ENCODE measurements around the gene MYO5A.

Gene MYO5A

DNA sequence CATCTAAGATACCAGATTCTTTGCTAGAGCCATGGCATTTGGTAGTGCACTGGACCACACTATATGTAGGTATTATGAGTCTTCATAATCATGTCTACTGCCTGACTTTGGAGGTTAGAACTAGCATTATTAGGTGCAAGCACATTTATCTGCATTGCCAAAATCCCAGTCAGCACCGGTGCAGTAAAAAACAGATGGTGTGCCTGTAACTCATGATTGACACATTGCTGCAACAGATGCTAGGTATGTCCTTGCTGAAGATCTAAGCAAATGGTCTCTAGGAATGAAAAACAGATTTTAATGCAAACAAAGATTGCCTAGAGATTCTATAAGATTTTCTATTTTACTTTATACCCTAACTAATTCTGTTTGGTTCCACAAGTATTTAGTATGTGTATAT lies 47.7 kb downstream of the MYO5A start:
- ChIA-PET CTCF (no interaction called here), POLR2A (no interaction called here)
- TF ChIP-seq, protein P1, sequence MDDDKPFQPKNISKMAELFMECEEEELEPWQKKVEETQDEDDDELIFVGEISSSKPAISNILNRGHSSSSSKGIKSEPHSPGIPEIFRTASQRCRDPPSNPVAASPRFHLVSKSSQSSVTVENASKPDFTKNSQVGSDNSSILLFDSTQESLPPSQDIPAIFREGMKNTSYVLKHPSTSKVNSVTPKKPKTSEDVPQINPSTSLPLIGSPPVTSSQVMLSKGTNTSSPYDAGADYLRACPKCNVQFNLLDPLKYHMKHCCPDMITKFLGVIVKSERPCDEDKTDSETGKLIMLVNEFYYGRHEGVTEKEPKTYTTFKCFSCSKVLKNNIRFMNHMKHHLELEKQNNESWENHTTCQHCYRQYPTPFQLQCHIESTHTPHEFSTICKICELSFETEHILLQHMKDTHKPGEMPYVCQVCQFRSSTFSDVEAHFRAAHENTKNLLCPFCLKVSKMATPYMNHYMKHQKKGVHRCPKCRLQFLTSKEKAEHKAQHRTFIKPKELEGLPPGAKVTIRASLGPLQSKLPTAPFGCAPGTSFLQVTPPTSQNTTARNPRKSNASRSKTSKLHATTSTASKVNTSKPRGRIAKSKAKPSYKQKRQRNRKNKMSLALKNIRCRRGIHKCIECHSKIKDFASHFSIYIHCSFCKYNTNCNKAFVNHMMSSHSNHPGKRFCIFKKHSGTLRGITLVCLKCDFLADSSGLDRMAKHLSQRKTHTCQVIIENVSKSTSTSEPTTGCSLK (tag by site-specific recombination; IDR thresholded peaks at IDR 0.05): no peak
- TF ChIP-seq, protein P2, sequence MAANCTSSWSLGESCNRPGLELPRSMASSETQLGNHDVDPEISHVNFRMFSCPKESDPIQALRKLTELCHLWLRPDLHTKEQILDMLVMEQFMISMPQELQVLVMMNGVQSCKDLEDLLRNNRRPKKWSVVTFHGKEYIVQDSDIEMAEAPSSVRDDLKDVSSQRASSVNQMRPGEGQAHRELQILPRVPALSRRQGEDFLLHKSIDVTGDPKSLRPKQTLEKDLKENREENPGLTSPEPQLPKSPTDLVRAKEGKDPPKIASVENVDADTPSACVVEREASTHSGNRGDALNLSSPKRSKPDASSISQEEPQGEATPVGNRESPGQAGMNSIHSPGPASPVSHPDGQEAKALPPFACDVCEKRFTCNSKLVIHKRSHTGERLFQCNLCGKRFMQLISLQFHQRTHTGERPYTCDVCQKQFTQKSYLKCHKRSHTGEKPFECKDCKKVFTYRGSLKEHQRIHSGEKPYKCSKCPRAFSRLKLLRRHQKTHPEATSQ (tag by site-specific recombination; IDR thresholded peaks at IDR 0.05): no peak
- TF ChIP-seq ZNF354C (tag by site-specific recombination; IDR thresholded peaks at IDR 0.05; ENCODE audit: borderline replicate concordance, low read depth): no peak
- Histone ChIP-seq H3K9me3 (ENCODE audit: control insufficient read depth, insufficient read depth, low read depth, low read length) (no peaks in the 10 kb centered on the region), H3K4me3 (ENCODE audit: low read depth, low read length) (no peak overlapping the region), H3K4me1 (ENCODE audit: control insufficient read depth, insufficient read depth, low read length) (no peaks in the 10 kb centered on the region), H3K27ac (ENCODE audit: extremely low read depth, low read depth, low read length) (no peak overlapping the region), H3K36me3 (ENCODE audit: control insufficient read depth in 2 of 2, insufficient read depth in 1 of 2, low read length in 2 of 2) (no peaks in the 10 kb centered on the region)

DNA sequence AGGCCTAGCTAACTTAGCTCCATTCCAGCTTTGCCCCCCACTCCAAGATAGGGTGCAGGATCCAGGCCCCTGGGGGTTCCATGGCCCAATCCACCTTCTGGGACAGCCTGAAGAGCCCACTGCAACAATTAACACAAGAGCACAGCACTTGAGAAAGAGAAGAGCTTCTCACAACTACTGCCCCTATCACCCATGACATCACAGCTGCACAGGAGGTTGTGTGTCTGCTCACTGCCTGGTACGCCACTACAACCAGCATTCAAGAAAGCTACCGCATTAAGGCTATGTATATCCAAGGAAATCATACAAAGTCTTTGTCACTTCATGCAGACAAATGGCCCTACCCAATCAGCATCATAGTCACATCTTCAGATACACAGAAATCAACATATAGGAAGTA lies 62.0 kb downstream of the MYO5A start:
- H3K4me3 ChIP-seq (ENCODE audit: low read depth, low read length): no peak overlapping the region
- no peaks in the 10 kb centered on the region for H3K4me1 ChIP-seq (ENCODE audit: control insufficient read depth, insufficient read depth, low read length)
- POLR2A ChIA-PET: no interaction called here
- CTCF ChIA-PET: no interaction called here
- no peak overlapping the region for H3K27ac ChIP-seq (ENCODE audit: extremely low read depth, low read depth, low read length)
- H3K9me3 ChIP-seq (ENCODE audit: control insufficient read depth, insufficient read depth, low read depth, low read length): no peaks in the 10 kb centered on the region
- TF ChIP-seq ZNF19 (tag by site-specific recombination; IDR thresholded peaks at IDR 0.05; ENCODE audit: low read depth): no peak
- TF ChIP-seq ZNF571 (tag by site-specific recombination; IDR thresholded peaks at IDR 0.05): no peak
- TF ChIP-seq ZFP3 (tag by site-specific recombination; IDR thresholded peaks at IDR 0.05; ENCODE audit: low read depth): no peak
- TF ChIP-seq ZBTB48 (tag by site-specific recombination; IDR thresholded peaks at IDR 0.05): no peak
- no peak for TF ChIP-seq ZNF768 (tag by site-specific recombination; IDR thresholded peaks at IDR 0.05)
- no peak for TF ChIP-seq ZNF629 (tag by site-specific recombination; IDR thresholded peaks at IDR 0.05)
- no peak for TF ChIP-seq ZNF596 (tag by site-specific recombination; IDR thresholded peaks at IDR 0.05)
- TF ChIP-seq SCRT1 (tag by site-specific recombination; IDR thresholded peaks at IDR 0.05; ENCODE audit: borderline replicate concordance): no peak
- TF ChIP-seq, protein P3, sequence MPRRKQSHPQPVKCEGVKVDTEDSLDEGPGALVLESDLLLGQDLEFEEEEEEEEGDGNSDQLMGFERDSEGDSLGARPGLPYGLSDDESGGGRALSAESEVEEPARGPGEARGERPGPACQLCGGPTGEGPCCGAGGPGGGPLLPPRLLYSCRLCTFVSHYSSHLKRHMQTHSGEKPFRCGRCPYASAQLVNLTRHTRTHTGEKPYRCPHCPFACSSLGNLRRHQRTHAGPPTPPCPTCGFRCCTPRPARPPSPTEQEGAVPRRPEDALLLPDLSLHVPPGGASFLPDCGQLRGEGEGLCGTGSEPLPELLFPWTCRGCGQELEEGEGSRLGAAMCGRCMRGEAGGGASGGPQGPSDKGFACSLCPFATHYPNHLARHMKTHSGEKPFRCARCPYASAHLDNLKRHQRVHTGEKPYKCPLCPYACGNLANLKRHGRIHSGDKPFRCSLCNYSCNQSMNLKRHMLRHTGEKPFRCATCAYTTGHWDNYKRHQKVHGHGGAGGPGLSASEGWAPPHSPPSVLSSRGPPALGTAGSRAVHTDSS (tag by site-specific recombination; IDR thresholded peaks at IDR 0.05): no peak
- TF ChIP-seq ZNF776 (tag by site-specific recombination; IDR thresholded peaks at IDR 0.05; ENCODE audit: borderline replicate concordance): no peak
- no peaks in the 10 kb centered on the region for H3K36me3 ChIP-seq (ENCODE audit: control insufficient read depth in 2 of 2, insufficient read depth in 1 of 2, low read length in 2 of 2)

DNA sequence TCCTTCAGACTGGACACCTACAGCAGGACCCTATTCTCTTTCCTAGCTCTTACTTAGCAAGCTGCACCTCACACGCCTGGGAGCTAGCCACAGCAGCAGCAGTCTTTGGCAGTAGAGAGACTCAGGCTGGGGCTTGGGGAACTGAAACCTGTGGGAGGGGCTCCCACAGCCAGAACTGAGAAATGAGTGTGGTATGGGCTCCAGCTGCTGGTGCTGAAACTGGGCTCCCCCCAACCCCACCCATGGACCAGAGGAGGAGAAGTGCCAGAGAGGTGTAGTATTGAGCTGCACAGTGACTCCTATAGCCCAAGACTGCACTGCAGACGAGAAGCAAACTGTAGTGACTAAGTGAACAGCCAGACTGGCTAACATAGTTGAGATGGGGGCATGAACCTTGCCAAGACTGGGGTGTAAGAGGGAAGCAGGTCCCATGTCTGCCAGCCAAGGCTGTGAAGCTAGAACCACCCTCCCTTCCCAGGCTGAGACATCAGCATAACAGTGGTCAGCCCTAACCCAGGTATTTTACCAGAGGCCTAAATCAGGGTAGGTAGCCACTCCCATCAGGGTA lies 62.5 kb downstream of the MYO5A start:
- Histone ChIP-seq H3K36me3 (ENCODE audit: control insufficient read depth in 2 of 2, insufficient read depth in 1 of 2, low read length in 2 of 2) (no peaks in the 10 kb centered on the region), H3K4me1 (ENCODE audit: control insufficient read depth, insufficient read depth, low read length) (no peaks in the 10 kb centered on the region), H3K27ac (ENCODE audit: extremely low read depth, low read depth, low read length) (no peak overlapping the region), H3K4me3 (ENCODE audit: low read depth, low read length) (no peak overlapping the region), H3K9me3 (ENCODE audit: control insufficient read depth, insufficient read depth, low read depth, low read length) (no peaks in the 10 kb centered on the region)
- no peak for TF ChIP-seq ZNF560 (tag by site-specific recombination; IDR thresholded peaks at IDR 0.05; ENCODE audit: borderline replicate concordance)
- ChIA-PET CTCF (interaction anchor here (0.5 kb wide), 1 partner anchor 572 kb away, joined by 3 read pairs; no protein-coding TSS in a partner anchor), POLR2A (no interaction called here)

Measured in HEK293 (cell line).